NCI-H748 treated with DMSO at 0.1 percent for 48 hours (cell line): ENCODE results near the gene THEM5.

Experiments used
- DNase-seq: peaks from one replicate; lab custom pipeline; 2025; lab: John Stamatoyannopoulos, UW

Gene THEM5

DNA sequence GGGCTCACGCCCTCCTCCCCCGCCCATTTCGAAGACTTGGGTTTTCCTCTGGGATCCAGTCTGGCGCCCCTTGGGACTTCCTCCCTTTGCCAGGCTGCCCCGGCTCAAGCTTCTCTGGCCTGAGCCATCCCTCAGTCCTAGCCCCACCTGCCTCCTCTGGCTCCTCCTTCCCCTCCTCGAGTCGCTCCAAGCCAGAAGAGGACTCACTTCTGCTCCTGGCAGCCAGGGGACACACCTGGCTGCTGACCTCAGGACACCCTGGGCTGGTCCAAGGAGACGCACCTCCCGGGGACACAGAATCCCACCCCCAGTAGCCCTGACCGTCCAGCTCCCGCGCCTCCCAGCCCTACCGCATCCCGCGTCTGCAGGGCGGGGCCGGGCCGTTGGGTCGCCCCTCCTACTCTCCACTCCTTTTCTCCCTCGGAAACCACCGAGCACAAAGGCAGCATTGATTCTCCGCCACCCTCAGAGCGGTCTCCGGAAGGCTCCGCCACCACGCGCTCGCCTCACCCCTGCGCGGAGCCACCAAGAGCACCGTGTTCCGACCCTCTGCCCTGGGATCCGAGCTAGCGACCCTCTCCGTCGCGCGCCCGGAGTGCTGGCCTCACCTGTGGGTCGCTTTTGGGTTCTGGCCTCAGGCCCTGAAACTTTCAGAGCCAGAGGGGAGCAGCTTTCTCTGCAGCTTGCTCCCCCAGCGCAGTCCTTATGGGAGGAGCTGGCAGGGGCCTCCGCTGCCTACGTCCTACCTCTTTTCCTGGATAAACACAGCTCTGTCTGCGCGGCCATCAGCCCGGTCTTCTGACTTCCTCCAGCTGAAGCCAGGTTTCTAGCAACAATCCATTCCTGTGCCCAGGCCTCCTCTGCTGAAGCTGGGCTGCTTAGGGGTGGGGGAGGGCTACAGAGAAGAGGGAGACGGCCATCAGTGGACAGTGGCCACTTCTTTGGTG is 13.8 kb downstream of the THEM5 start, which contains the start of gene C2CD4D:
Gene C2CD4D (minus strand): TSS at position 364 of the 947 bp plus-strand sequence. CDS start 831 bp downstream, outside the sequence.
- DNase-seq = peak; percentile 67

- no peak for DNase-seq
Measured at GRCh38 chr1:151839082-151839412, 14.5 kb downstream of the THEM5 start.

- no peak for DNase-seq
Measured at GRCh38 chr1:151838222-151839081, 15.1 kb downstream of the THEM5 start.

GRCh38 chr1:151837884-151838221 is 15.7 kb downstream of the THEM5 start:
- DNase-seq = no peak

DNA sequence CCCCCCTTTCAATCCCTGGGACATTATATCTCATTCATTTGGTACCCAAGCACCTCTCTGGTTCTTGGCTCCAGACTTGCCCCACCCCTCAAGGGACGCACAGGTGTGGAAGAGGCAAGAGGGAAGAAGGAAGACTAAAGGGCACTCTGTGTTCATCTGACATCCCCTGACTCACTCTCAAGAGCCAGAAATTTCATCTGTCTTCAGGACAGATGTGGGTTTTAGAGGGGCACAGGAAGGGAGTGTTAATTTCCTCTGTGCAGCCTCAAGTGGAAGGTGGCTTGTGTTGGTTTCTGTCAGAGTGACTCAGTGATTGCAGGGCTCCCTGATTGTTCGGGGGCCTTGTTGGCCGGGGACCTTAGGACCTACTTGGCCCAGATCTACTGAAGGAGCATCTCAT is 16.3 kb downstream of the THEM5 start:
- DNase-seq = no peak

- no peak for DNase-seq
Measured at GRCh38 chr1:151835596-151835995, 17.9 kb downstream of the THEM5 start.

GRCh38 chr1:151834239-151834638 is 19.3 kb downstream of the THEM5 start:
- DNase-seq = no peak

GRCh38 chr1:151833172-151833900 is 20.2 kb downstream of the THEM5 start:
- no peak for DNase-seq

GRCh38 chr1:151832318-151832980 is 21.1 kb downstream of the THEM5 start:
- no peak for DNase-seq

DNA sequence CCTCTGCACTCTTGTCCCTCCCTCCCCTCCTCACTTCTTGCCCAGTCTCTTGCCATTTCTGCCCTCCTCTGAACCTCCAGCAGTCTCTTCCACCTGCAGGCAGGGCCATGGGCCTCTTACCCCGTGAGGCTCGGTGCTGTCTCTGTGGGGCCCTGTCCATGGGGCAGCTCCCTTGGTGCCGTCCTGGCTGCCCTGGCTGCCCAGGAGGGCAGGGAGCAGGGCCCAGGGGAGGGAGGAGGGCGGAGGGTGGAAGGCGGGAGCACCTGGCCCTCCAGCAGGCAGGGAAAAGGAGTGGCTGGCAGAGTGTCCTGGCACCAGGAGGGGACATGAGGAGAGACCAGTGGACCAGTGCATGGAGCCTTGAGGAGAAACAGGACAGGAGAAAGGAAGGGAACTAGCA is 21.9 kb downstream of the THEM5 start, which contains the start of gene RORC:
Gene RORC (minus strand): TSS at position 198 of the 400 bp plus-strand sequence. CDS start 38 bp downstream, at position 160.
- DNase-seq = no peak

DNA sequence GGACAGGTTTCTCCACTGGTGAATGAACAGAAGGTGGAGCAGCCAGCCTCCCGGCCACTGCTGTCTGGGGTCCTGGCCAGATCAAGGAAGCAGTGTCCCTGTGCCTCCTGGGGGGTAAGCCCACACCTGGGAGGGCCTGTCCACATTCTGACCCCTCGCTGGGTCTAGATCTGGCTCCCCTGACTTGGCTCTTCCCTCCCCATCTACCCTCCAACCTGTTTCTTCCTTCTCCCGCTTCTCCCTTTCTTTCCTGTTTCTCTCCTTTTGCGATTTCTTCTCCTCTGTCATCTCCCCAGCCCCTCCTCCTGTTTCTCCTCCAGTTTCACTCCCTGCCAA is 22.3 kb downstream of the THEM5 start:
- no peak for DNase-seq

DNA sequence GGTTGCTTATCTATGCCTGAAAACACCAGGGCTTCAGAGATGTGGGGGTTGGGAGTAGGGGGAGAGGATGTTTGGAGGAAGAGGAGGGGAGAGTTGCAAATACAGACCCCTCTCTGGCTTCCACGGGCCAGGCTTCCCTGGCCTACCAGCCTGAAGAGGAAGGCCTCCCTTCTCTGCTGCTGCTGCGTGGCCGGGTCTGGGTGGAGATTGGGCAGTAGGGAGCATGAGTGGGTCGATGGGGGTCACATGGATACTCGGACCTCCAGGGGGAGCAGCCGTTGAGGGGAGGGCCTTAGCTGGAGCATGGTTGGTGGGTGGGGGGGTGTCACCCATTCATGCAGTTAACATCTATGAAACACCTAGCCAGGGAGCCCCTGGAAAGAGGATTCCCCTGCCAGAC is 23.5 kb downstream of the THEM5 start:
- no peak for DNase-seq

DNA sequence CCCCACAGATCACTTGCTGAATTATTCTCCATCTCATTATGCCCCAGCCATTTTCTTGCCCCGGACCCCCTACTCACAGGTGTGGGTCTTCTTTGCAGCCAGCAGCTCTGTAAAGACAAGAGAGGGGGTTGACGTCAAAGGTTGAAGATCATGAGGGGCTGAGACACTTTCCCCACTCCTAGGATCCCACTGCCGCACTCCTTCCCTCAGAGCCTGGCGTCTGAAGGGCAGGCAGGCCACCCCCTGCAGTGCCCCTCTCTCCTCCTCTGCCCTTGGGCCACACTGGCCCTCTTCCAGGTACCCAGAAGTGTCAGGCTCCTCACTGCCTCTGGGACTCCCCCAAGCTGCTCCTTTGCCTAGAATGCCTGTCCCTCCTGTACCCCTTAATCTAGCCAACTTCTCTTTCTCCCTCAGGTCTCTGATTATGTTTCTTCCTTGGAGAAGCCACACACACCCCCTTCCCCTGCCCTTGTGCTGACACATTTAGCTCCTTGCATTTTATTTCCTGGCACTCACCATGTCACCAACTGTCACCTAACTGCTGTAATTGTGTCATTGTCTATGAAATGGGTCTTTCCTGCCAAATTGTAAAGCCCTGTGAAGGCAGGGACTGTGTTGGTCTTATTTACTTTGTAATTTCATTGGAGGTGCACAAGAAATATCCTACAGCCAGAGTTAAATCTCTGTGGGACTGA is 24.0 kb downstream of the THEM5 start:
- no peak for DNase-seq

GRCh38 chr1:151828921-151829320 is 24.6 kb downstream of the THEM5 start:
- DNase-seq = no peak

DNA sequence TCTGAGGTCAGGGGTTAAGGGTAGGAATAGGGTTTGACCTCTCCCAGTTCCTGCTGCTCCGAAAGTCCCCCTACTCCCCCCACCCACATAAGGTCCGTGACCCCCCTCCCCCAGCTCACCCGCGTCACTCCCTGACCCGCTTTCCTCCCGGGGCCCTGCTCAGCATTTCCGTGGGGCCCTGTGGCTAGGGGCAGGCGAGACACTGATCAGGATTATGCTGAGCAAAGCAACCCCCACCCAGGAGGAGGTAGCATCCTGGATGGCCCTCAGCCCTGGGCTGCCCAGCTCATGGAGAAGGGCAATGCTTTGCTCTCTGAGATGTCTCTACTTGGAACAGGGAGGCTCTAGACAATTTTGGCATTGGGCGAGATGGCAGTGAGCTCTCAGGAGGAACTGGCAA is 25.7 kb downstream of the THEM5 start:
- no peak for DNase-seq

GRCh38 chr1:151825751-151826660 is 27.5 kb downstream of the THEM5 start:
- no peak for DNase-seq

DNA sequence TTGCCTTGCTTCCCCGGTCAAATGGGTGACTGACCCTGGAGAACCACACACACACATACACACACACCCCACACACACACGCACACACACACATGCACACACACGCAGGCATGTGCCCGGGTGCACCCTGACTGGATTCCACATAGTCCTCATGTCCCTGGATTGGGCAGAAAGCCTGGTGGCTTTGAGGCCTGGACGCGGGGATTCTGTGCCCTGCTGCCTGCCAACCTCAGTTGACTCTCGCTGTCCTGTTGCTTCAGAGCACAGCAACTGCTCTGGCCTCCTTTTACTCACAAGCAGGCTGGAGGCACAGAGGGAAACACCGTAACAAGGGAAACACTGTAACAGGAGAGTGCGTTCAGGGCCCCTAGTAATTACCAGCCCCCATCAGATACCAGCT is 28.3 kb downstream of the THEM5 start:
- DNase-seq = no peak

- no peak for DNase-seq
Measured at GRCh38 chr1:151823175-151823574, 30.3 kb downstream of the THEM5 start.

DNA sequence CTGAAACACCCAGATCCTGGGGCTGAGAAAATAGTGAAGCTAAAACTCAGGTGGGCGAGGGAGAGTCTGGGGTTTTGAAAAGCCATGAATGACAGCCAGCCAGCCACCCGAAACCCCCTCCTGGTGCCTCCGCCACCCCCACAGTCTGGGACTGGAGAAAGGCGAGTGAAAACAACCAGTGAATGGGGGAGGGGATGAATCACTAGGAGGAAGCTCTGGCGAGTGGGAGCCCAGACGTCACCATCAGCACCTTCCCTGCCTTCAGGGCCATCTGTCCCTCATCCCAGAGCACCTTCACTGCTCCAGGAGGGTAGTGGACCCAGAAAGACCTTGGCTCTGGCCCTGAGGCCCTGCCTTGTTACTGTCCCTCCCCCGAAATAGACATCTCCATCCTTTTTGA is 31.1 kb downstream of the THEM5 start:
- no peak for DNase-seq

- DNase-seq = no peak
Measured at GRCh38 chr1:151820940-151821339, 32.6 kb downstream of the THEM5 start.
